Stimulated activated naive CD8-positive, alpha-beta T cell treated with anti-CD3 and anti-CD28 coated beads, Interleukin-15, amount 100 ng/mL, for 72 hours (primary cell): ENCODE measurements around the gene SMG7.

Source experiments
- ATAC-seq: fragments of 150-1000 bp; cut with Tn5 transposase; 2 replicates; pipeline ENCODE4 v1.10.0; 2021; ENCODE audit warnings: mild to moderate bottlenecking, moderate library complexity
- DNase-seq, 2 donors: peaks; one replicate each; pipeline ENCODE4 v3.0.0; 2021 to 2022
- H3K27ac Mint-ChIP-seq, 2 donors: one replicate each; pipeline ENCODE4 v1.8.0; 2022; ENCODE audit warnings: mild to moderate bottlenecking in 2 of 2, mixed read lengths in 2 of 2, moderate library complexity in 2 of 2
- H3K27me3 Mint-ChIP-seq: one replicate; pipeline ENCODE4 v1.8.0; 2022; ENCODE audit warnings: mixed read lengths
- H3K4me1 Mint-ChIP-seq: one replicate; pipeline ENCODE4 v1.8.0; 2022; ENCODE audit warnings: mild to moderate bottlenecking, mixed read lengths
- H3K4me3 Mint-ChIP-seq, 2 donors: one replicate each; pipeline ENCODE4 v1.8.0; 2022; ENCODE audit warnings: mild to moderate bottlenecking in 2 of 2, mixed read lengths in 2 of 2, moderate library complexity in 1 of 2
- H3K9me3 Mint-ChIP-seq, 2 donors: one replicate each; pipeline ENCODE4 v1.8.0; 2022; ENCODE audit warnings: mixed read lengths in 2 of 2

SMG7 gene

GRCh38 chr1:183580281-183580682, 108.0 kb downstream of the SMG7 start:
- Mint-ChIP-seq H3K27me3 (peaks cover 11% of the 10 kb centered on the region), H3K4me3 (peak overlapping the region; percentile 47 to 77), H3K4me1 (peaks cover 27% of the 10 kb centered on the region), H3K27ac (peak overlapping the region; percentile 52 to 63), H3K9me3 (no peaks in the 10 kb centered on the region)
- ATAC-seq, result peak; percentile 81
- DNase-seq, result no peak

GRCh38 chr1:183582021-183582713, 109.9 kb downstream of the SMG7 start:
- H3K27me3 Mint-ChIP-seq, result peaks cover 11% of the 10 kb centered on the region
- peaks cover 27% of the 10 kb centered on the region for H3K4me1 Mint-ChIP-seq
- H3K4me3 Mint-ChIP-seq, result no peak overlapping the region
- ATAC-seq, result no peak
- DNase-seq, result no peak
- no peaks in the 10 kb centered on the region for H3K9me3 Mint-ChIP-seq
- H3K27ac Mint-ChIP-seq, result no peak overlapping the region

- ATAC-seq, result no peak
- peaks cover 19% of the 10 kb centered on the region for H3K4me1 Mint-ChIP-seq
- DNase-seq, result no peak
- H3K9me3 Mint-ChIP-seq, result no peaks in the 10 kb centered on the region
- H3K27me3 Mint-ChIP-seq, result peaks cover 2% of the 10 kb centered on the region
- peak overlapping the region in 1 of 2 donors; percentile 31 for H3K27ac Mint-ChIP-seq
- H3K4me3 Mint-ChIP-seq, result no peak overlapping the region
Observed at GRCh38 chr1:183583466-183583865, 111.2 kb downstream of the SMG7 start.

GRCh38 chr1:183584147-183584546, 111.8 kb downstream of the SMG7 start:
- Mint-ChIP-seq H3K9me3 (no peaks in the 10 kb centered on the region), H3K4me1 (peaks cover 24% of the 10 kb centered on the region), H3K4me3 (no peak overlapping the region), H3K27me3 (no peaks in the 10 kb centered on the region), H3K27ac (no peak overlapping the region)
- ATAC-seq (no peak), DNase-seq (no peak)

- H3K4me3 Mint-ChIP-seq, result no peak overlapping the region
Observed at GRCh38 chr1:183585038-183585437, 112.7 kb downstream of the SMG7 start.

GRCh38 chr1:183586455-183586854, 114.2 kb downstream of the SMG7 start:
- DNase-seq (no peak), ATAC-seq (no peak)
- Mint-ChIP-seq H3K27ac (no peak overlapping the region), H3K4me3 (no peak overlapping the region), H3K4me1 (peaks cover 32% of the 10 kb centered on the region), H3K9me3 (no peaks in the 10 kb centered on the region), H3K27me3 (no peaks in the 10 kb centered on the region)

More at GRCh38 chr1:183585038-183585437, 112.7 kb downstream of the SMG7 start:
- Mint-ChIP-seq H3K27me3 (no peaks in the 10 kb centered on the region), H3K9me3 (no peaks in the 10 kb centered on the region), H3K27ac (peak overlapping the region in 1 of 2 donors; percentile 3), H3K4me1 (peaks cover 27% of the 10 kb centered on the region)
- DNase-seq (no peak), ATAC-seq (no peak)

- DNase-seq, result no peak
- Mint-ChIP-seq H3K4me1 (peaks cover 36% of the 10 kb centered on the region), H3K4me3 (no peak overlapping the region), H3K27me3 (no peaks in the 10 kb centered on the region), H3K27ac (no peak overlapping the region), H3K9me3 (no peaks in the 10 kb centered on the region)
- no peak for ATAC-seq
Observed at GRCh38 chr1:183586926-183587325, 114.6 kb downstream of the SMG7 start.

GRCh38 chr1:183588827-183589226, 116.5 kb downstream of the SMG7 start:
- Mint-ChIP-seq H3K27ac (peak overlapping the region; percentile 13 to 48), H3K9me3 (no peaks in the 10 kb centered on the region), H3K4me3 (peak overlapping the region; percentile 49 to 88), H3K4me1 (peaks cover 48% of the 10 kb centered on the region), H3K27me3 (peaks cover 8% of the 10 kb centered on the region)
- DNase-seq (no peak), ATAC-seq (no peak)

- H3K4me1 Mint-ChIP-seq, result peaks cover 48% of the 10 kb centered on the region
- peaks cover 8% of the 10 kb centered on the region for H3K27me3 Mint-ChIP-seq
- no peaks in the 10 kb centered on the region for H3K9me3 Mint-ChIP-seq
- peak overlapping the region; percentile 82 to 88 for H3K4me3 Mint-ChIP-seq
- no peak for DNase-seq
- no peak for ATAC-seq
- H3K27ac Mint-ChIP-seq, result peak overlapping the region in 1 of 2 donors; percentile 48
Observed at GRCh38 chr1:183589384-183589783, 117.1 kb downstream of the SMG7 start.

GRCh38 chr1:183589874-183590243, 117.6 kb downstream of the SMG7 start:
- DNase-seq, result no peak
- Mint-ChIP-seq H3K4me3 (peak overlapping the region; percentile 82 to 88), H3K9me3 (no peaks in the 10 kb centered on the region), H3K4me1 (peaks cover 47% of the 10 kb centered on the region), H3K27ac (peak overlapping the region; percentile 48 to 84), H3K27me3 (peaks cover 8% of the 10 kb centered on the region)
- ATAC-seq, result no peak

- DNase-seq (peak; percentile 64 to 81), ATAC-seq (peak; percentile 91)
- H3K27ac Mint-ChIP-seq, result peak within 1 kb of the TSS; percentile 48 to 84
- H3K4me3 Mint-ChIP-seq, result peak within 1 kb of the TSS; percentile 82 to 88
- peaks cover 43% of the 10 kb centered on the region for H3K4me1 Mint-ChIP-seq
- no peaks in the 10 kb centered on the region for H3K9me3 Mint-ChIP-seq
- peaks cover 8% of the 10 kb centered on the region for H3K27me3 Mint-ChIP-seq
Observed at GRCh38 chr1:183590244-183591191, 118.2 kb downstream of the SMG7 start, which contains the start of gene NCF2. Gene NCF2, minus strand, starts transcription at chr1:183590459. Its CDS starts 130 bp downstream, at chr1:183590329.

- H3K27ac Mint-ChIP-seq, result no peak overlapping the region
- no peaks in the 10 kb centered on the region for H3K9me3 Mint-ChIP-seq
- DNase-seq (no peak), ATAC-seq (no peak)
- no peak overlapping the region for H3K4me3 Mint-ChIP-seq
- peaks cover 8% of the 10 kb centered on the region for H3K27me3 Mint-ChIP-seq
- peaks cover 43% of the 10 kb centered on the region for H3K4me1 Mint-ChIP-seq
Observed at GRCh38 chr1:183592733-183593132, 120.4 kb downstream of the SMG7 start.

GRCh38 chr1:183593356-183593755, 121.1 kb downstream of the SMG7 start:
- H3K4me3 Mint-ChIP-seq, result peak overlapping the region in 1 of 2 donors; percentile 4
- no peaks in the 10 kb centered on the region for H3K9me3 Mint-ChIP-seq
- no peak for DNase-seq
- peaks cover 8% of the 10 kb centered on the region for H3K27me3 Mint-ChIP-seq
- no peak overlapping the region for H3K27ac Mint-ChIP-seq
- H3K4me1 Mint-ChIP-seq, result peaks cover 48% of the 10 kb centered on the region
- no peak for ATAC-seq

GRCh38 chr1:183595537-183595936, 123.2 kb downstream of the SMG7 start:
- Mint-ChIP-seq H3K4me3 (no peak overlapping the region), H3K27me3 (peaks cover 8% of the 10 kb centered on the region), H3K4me1 (peaks cover 34% of the 10 kb centered on the region), H3K27ac (no peak overlapping the region), H3K9me3 (no peaks in the 10 kb centered on the region)
- no peak for DNase-seq
- no peak for ATAC-seq

- no peaks in the 10 kb centered on the region for H3K9me3 Mint-ChIP-seq
- no peak overlapping the region for H3K4me3 Mint-ChIP-seq
- H3K27me3 Mint-ChIP-seq, result peaks cover 8% of the 10 kb centered on the region
- no peak for ATAC-seq
- DNase-seq, result no peak
- H3K4me1 Mint-ChIP-seq, result peaks cover 26% of the 10 kb centered on the region
- H3K27ac Mint-ChIP-seq, result no peak overlapping the region
Observed at GRCh38 chr1:183596500-183596899, 124.2 kb downstream of the SMG7 start.
